IMR-90 (cell line): ENCODE measurements around the gene CCNL2. TPM values are rescaled to one million over a fixed set of nuclear protein-coding genes. Genes with fewer than 3 reads are reported as not detected.

ENCODE experiments used
- ATAC-seq: fragments of 200-7000 bp; cut with Tn5 transposase; 2 replicates; pipeline ENCODE4 v1.9.1; 2020; ENCODE audit warnings: low read depth, mild to moderate bottlenecking, moderate library complexity
- BruUV-seq: library from RNA; stranded (reverse); fragments of 400-500 nt; replicated peaks from 2 replicates; lab custom pipeline; 2021; lab: Mats Ljungman, UMichigan
- CTCF ChIA-PET: fragments of 300-600 bp; formaldehyde crosslinking; extraction: SDS; loops from one replicate; lab custom pipeline; 2021; ENCODE audit warnings: antibody characterized with exemption; lab: Yijun Ruan, JAX
- POLR2A ChIA-PET: fragments of 300-600 bp; sonication (Branson Sonifier 250); formaldehyde crosslinking; loops from one replicate; lab custom pipeline; 2022; ENCODE audit warnings: antibody characterized with exemption; ENCODE audit not compliant: unreplicated experiment; lab: Charles Lee
- DNase-seq: peaks from one replicate; pipeline ENCODE4 v3.0.0; 2013
- H2AFZ ChIP-seq: replicated peaks from 2 replicates; pipeline ENCODE3; 2013; ENCODE audit warnings: low read length, mild to moderate bottlenecking; ENCODE audit not compliant: poor library complexity
- H2AK5ac ChIP-seq: 2 replicates; pipeline ENCODE4 v1.6.1; 2013; ENCODE audit warnings: low read depth, low read length, inconsistent platforms
- H2AK9ac ChIP-seq: replicated peaks from 2 replicates; pipeline ENCODE3; 2013; ENCODE audit warnings: mild to moderate bottlenecking, low read depth, low read length, moderate library complexity; ENCODE audit not compliant: poor library complexity
- H2BK120ac ChIP-seq: 2 replicates; pipeline ENCODE4 v1.6.1; 2013; ENCODE audit warnings: low read depth, low read length, inconsistent platforms
- H2BK15ac ChIP-seq: 3 replicates; pipeline ENCODE4 v1.6.1; 2013; ENCODE audit warnings: low read depth, low read length, inconsistent platforms
- H2BK20ac ChIP-seq: 2 replicates; pipeline ENCODE4 v1.6.1; 2013; ENCODE audit warnings: low read depth, mild to moderate bottlenecking, inconsistent platforms, low read length, moderate library complexity
- H2BK5ac ChIP-seq: 2 replicates; pipeline ENCODE4 v1.6.1; 2013; ENCODE audit warnings: mild to moderate bottlenecking, low read depth, low read length, inconsistent platforms; ENCODE audit not compliant: poor library complexity, severe bottlenecking
- H3K14ac ChIP-seq: replicated peaks from 2 replicates; pipeline ENCODE4 v1.6.1; 2013; ENCODE audit warnings: low read depth, low read length, inconsistent platforms
- H3K18ac ChIP-seq: 2 replicates; pipeline ENCODE4 v1.6.1; 2013; ENCODE audit warnings: low read depth, low read length, control low read depth
- H3K23ac ChIP-seq: 2 replicates; pipeline ENCODE4 v1.6.1; 2013; ENCODE audit warnings: low read depth, low read length, inconsistent platforms
- H3K27ac ChIP-seq: 2 replicates; pipeline ENCODE4 v1.5.1; 2013; ENCODE audit warnings: mild to moderate bottlenecking, control low read depth, low read length; ENCODE audit not compliant: insufficient read depth
- H3K27me3 ChIP-seq: 2 replicates; pipeline ENCODE4 v1.6.1; 2013; ENCODE audit warnings: low read length; ENCODE audit not compliant: control insufficient read depth, insufficient read depth
- H3K36me3 ChIP-seq: 2 replicates; pipeline ENCODE4 v1.6.1; 2013; ENCODE audit warnings: low read length, mixed read lengths; ENCODE audit not compliant: control insufficient read depth, insufficient read depth
- H3K4ac ChIP-seq: 2 replicates; pipeline ENCODE4 v1.6.1; 2013; ENCODE audit warnings: low read depth, low read length, inconsistent platforms
- H3K4me1 ChIP-seq: 2 replicates; pipeline ENCODE4 v1.6.1; 2013; ENCODE audit warnings: low read length, mixed read lengths; ENCODE audit not compliant: control insufficient read depth, insufficient read depth
- H3K4me2 ChIP-seq: 2 replicates; pipeline ENCODE4 v1.6.1; 2013; ENCODE audit warnings: low read depth, mild to moderate bottlenecking, control low read depth, low read length, moderate library complexity
- H3K4me3 ChIP-seq: 2 replicates; pipeline ENCODE4 v1.5.1; 2013; ENCODE audit warnings: low read depth, mild to moderate bottlenecking, control low read depth, low read length, moderate library complexity; ENCODE audit not compliant: insufficient read depth
- H3K56ac ChIP-seq: 2 replicates; pipeline ENCODE4 v1.6.1; 2013; ENCODE audit warnings: low read length, inconsistent platforms; ENCODE audit not compliant: insufficient read depth; ENCODE audit errors: extremely low read depth
- H3K79me1 ChIP-seq, 2 experiments: 2 replicates each; pipeline ENCODE4 v1.6.1; 2013; ENCODE audit warnings: low read length in 2 of 2, inconsistent platforms in 1 of 2, low read depth in 1 of 2
- H3K9ac ChIP-seq: 2 replicates; pipeline ENCODE4 v1.6.1; 2013; ENCODE audit warnings: low read depth, low read length, control low read depth
- H3K9me1 ChIP-seq: 2 replicates; pipeline ENCODE4 v1.6.1; 2013; ENCODE audit warnings: low read length, inconsistent platforms; ENCODE audit not compliant: insufficient read depth
- H3K9me3 ChIP-seq: 2 replicates; pipeline ENCODE4 v1.6.1; 2013; ENCODE audit warnings: low read length; ENCODE audit not compliant: control insufficient read depth, insufficient read depth
- H4K20me1 ChIP-seq: 2 replicates; pipeline ENCODE4 v1.6.1; 2013; ENCODE audit warnings: low read length, inconsistent platforms; ENCODE audit not compliant: insufficient read depth
- H4K5ac ChIP-seq: 2 replicates; pipeline ENCODE4 v1.6.1; 2013; ENCODE audit warnings: mild to moderate bottlenecking, low read depth, low read length, control low read depth
- H4K8ac ChIP-seq, 2 experiments: 2 replicates each; pipeline ENCODE4 v1.6.1; 2013; ENCODE audit warnings: low read depth in 2 of 2, low read length in 2 of 2, control low read depth in 1 of 2, inconsistent platforms in 1 of 2
- H4K91ac ChIP-seq: 2 replicates; pipeline ENCODE4 v1.6.1; 2013; ENCODE audit warnings: low read depth, low read length, inconsistent platforms; ENCODE audit not compliant: insufficient read depth
- FOS ChIP-seq: fragments of 150-350 bp; IDR thresholded peaks from 2 replicates; pipeline ENCODE4 v1.6.1; 2016; ENCODE audit warnings: low read depth, low read length
- MAZ ChIP-seq: IDR thresholded peaks from 2 replicates; pipeline ENCODE4 v1.6.1; 2012; ENCODE audit warnings: low read depth, mild to moderate bottlenecking, low read length, improper control_type of control experiment, moderate library complexity, borderline replicate concordance
- MXI1 ChIP-seq: IDR thresholded peaks from 2 replicates; pipeline ENCODE4 v1.6.1; 2012; ENCODE audit warnings: low read depth, mild to moderate bottlenecking, low read length, moderate library complexity, borderline replicate concordance
- POLR2A ChIP-seq: IDR thresholded peaks from 2 replicates; pipeline ENCODE4 v1.6.1; 2012; ENCODE audit warnings: mild to moderate bottlenecking, low read depth, low read length
- WGBS, 2 experiments: methylation state at CpG; one replicate each; pipeline versions ENCODE4 v1.1.5 to v1.1.7; 2013; ENCODE audit warnings: missing lambda C conversion rate in 2 of 2; ENCODE audit not compliant: insufficient read length in 1 of 2; ENCODE audit errors: extremely low coverage in 2 of 2; 5-methylcytosine and 5-hydroxymethylcytosine counted together
- dilution Hi-C: fragments of 300-500 bp; cut with HindIII; formaldehyde crosslinking; loops from one replicate; pipeline ENCODE4 v1.14.3; 2018; ENCODE audit warnings: low sequenced_read_pairs; ENCODE audit not compliant: unreplicated experiment
- in situ Hi-C: fragments of 300-500 bp; cut with MboI; formaldehyde crosslinking; loops from 3 replicates; pipeline ENCODE4 v1.14.3; 2019; ENCODE audit warnings: low sequenced_read_pairs, inconsistent platforms, mixed read lengths
- intact Hi-C: fragments of 100-400 bp; cut with micrococcal nuclease; formaldehyde crosslinking; loops from 2 replicates; pipeline ENCODE4 v1.10.0; 2022
- polyA plus RNA-seq, 3 experiments: library from polyadenylated mRNA; depleted of rRNA; stranded (reverse); fragments of >200 nt; gene quantifications; 2 replicates each; pipeline ENCODE4 v1.2.3, GENCODE V29; 2012; ENCODE audit warnings: low replicate concordance in 1 of 3
- total RNA-seq: library from RNA; depleted of rRNA; stranded (reverse); fragments of >200 nt; gene quantifications from 2 replicates; pipeline ENCODE4 v1.2.3, GENCODE V29; 2012

CCNL2 gene
- total and polyA plus RNA-seq, 2 of the 4 experiments (the other 2 are of a cell fraction): 53.9 to 239 TPM

DNA sequence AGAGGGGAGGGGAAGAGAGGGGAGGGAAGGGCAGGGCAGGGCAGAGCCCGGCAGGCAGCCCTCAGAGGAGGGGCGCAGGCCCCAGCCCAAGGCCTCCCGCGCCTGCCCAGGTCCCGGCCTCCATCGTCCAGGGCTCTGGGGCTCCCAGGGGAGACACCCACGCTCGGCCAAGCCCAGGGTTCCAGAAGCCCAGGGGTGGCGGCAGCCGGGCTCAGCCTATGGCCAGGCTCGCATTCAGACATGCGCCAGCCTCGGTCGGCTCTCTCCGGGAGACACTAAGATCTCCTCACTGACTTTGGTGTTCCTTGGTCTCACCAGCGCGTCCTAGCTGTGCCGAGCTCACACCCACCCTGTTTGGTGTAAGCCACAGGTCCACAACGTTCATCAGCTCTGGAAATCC, 29.0 kb upstream of the CCNL2 start:
- TF ChIP-seq POLR2A (no peak), MXI1 (no peak), FOS (no peak), MAZ (no peak)
- DNase-seq (no peak), ATAC-seq (no peak)
- Histone ChIP-seq H3K18ac (no peak overlapping the region), H3K56ac (no peak overlapping the region), H2BK120ac (no peak overlapping the region), H2AFZ (peak overlapping the region; percentile 18), H3K9me1 (no peaks in the 10 kb centered on the region), H4K20me1 (no peaks in the 10 kb centered on the region), H2BK20ac (0 out of 2 replicates have a peak overlapping the region, but pooled peaks have one; percentile 5), H3K4me2 (no peak overlapping the region), H4K5ac (no peak overlapping the region), H2BK15ac (no peak overlapping the region), H4K91ac (no peak overlapping the region), H3K27me3 (no peaks in the 10 kb centered on the region), H3K79me1 (no peaks in the 10 kb centered on the region), H3K4me3 (no peak overlapping the region), H3K36me3 (no peaks in the 10 kb centered on the region), H3K27ac (no peak overlapping the region), H3K4ac (no peak overlapping the region), H2BK5ac (no peak overlapping the region), H4K8ac (no peak overlapping the region), H3K9ac (no peak overlapping the region), H3K14ac (no peak overlapping the region), H2AK9ac (peak overlapping the region; percentile 23), H3K9me3 (no peaks in the 10 kb centered on the region), H2AK5ac (no peak overlapping the region; the same call in 1 of the 2 replicates), H3K23ac (no peak overlapping the region), H3K4me1 (peaks cover 16% of the 10 kb centered on the region)
- in situ Hi-C loops (no loop called here), intact Hi-C loops (no loop called here), dilution Hi-C loops (no loop called here)
- CTCF ChIA-PET: no interaction called here
- POLR2A ChIA-PET: no interaction called here
- WGBS, 2 experiments: 90% methylated on average over 17 of the region's 19 CpGs; no CpG with 5 or more reads in 1 of the 2 experiments
- no TSS peak for BruUV-seq
